ENCODE measurements around the gene LYSMD1.
"Not testable (repeated sequence)": the region's sequence is repeated elsewhere in the genome, so short reads cannot be mapped to it uniquely, and the experiment has no call there.

The LYSMD1 gene

GRCh38 chr1:151165738-151166504 is at the start of gene LYSMD1, which contains the start of gene SCNM1:
LYSMD1 (minus strand) TSS chr1:151165902; CDS start chr1:151165258, 644 bp downstream.
SCNM1 (plus strand) TSS chr1:151166144; CDS start chr1:151166153, 9 bp downstream.
- peak; percentile 94 for DNase-seq (ENCODE audit: low read depth)

GRCh38 chr1:151213560-151213959 is 47.9 kb upstream of the LYSMD1 start:
- DNase-seq (ENCODE audit: low read depth) = no peak

GRCh38 chr1:151211972-151212705 is 46.4 kb upstream of the LYSMD1 start:
- no peak for DNase-seq (ENCODE audit: low read depth)

GRCh38 chr1:151210830-151211229 is 45.1 kb upstream of the LYSMD1 start:
- DNase-seq (ENCODE audit: low read depth) = no peak

GRCh38 chr1:151205381-151205965 is 39.8 kb upstream of the LYSMD1 start:
- not testable (repeated sequence) for DNase-seq (ENCODE audit: low read depth)

- DNase-seq (ENCODE audit: low read depth) = no peak
Observed at GRCh38 chr1:151199873-151200581, 34.3 kb upstream of the LYSMD1 start.

GRCh38 chr1:151198254-151199127 is 32.8 kb upstream of the LYSMD1 start, which contains the start of gene PIP5K1A:
PIP5K1A (plus strand) TSS chr1:151198552; CDS start chr1:151198997, 445 bp downstream.
- DNase-seq (ENCODE audit: low read depth) = peak; percentile 94

GRCh38 chr1:151197863-151198253 is 32.2 kb upstream of the LYSMD1 start:
- no peak for DNase-seq (ENCODE audit: low read depth)

- no peak for DNase-seq (ENCODE audit: low read depth)
Observed at GRCh38 chr1:151196292-151196800, 30.6 kb upstream of the LYSMD1 start.

GRCh38 chr1:151194894-151195594 is 29.3 kb upstream of the LYSMD1 start:
- not testable (repeated sequence) for DNase-seq (ENCODE audit: low read depth)

GRCh38 chr1:151193856-151194255 is 28.2 kb upstream of the LYSMD1 start:
- no peak for DNase-seq (ENCODE audit: low read depth)

- DNase-seq (ENCODE audit: low read depth) = no peak
Observed at GRCh38 chr1:151193304-151193703, 27.6 kb upstream of the LYSMD1 start.

- no peak for DNase-seq (ENCODE audit: low read depth)
Observed at GRCh38 chr1:151192047-151192446, 26.3 kb upstream of the LYSMD1 start.

GRCh38 chr1:151189637-151190445 is 24.1 kb upstream of the LYSMD1 start, which contains the start of gene VPS72:
VPS72 (minus strand) TSS chr1:151190197; CDS start chr1:151190121, 76 bp downstream.
- peak; percentile 82 for DNase-seq (ENCODE audit: low read depth)

GRCh38 chr1:151188667-151189066 is 23.0 kb upstream of the LYSMD1 start:
- not testable (repeated sequence) for DNase-seq (ENCODE audit: low read depth)

- DNase-seq (ENCODE audit: low read depth) = no peak
Observed at GRCh38 chr1:151187205-151187604, 21.5 kb upstream of the LYSMD1 start.

GRCh38 chr1:151184211-151184610 is 18.5 kb upstream of the LYSMD1 start:
- no peak for DNase-seq (ENCODE audit: low read depth)

GRCh38 chr1:151176514-151177045 is 10.9 kb upstream of the LYSMD1 start:
- DNase-seq (ENCODE audit: low read depth) = no peak

- DNase-seq (ENCODE audit: low read depth) = no peak
Observed at GRCh38 chr1:151175863-151176262, 10.2 kb upstream of the LYSMD1 start, which contains the start of gene TMOD4. TMOD4 (minus strand) TSS chr1:151175981; CDS start chr1:151174875, 1,106 bp downstream.

Data from activated T-cell treated with anti-CD3 and anti-CD28 coated beads for 48 hours (primary cell).